ENCODE measurements around the gene MVB12B.

DNA sequence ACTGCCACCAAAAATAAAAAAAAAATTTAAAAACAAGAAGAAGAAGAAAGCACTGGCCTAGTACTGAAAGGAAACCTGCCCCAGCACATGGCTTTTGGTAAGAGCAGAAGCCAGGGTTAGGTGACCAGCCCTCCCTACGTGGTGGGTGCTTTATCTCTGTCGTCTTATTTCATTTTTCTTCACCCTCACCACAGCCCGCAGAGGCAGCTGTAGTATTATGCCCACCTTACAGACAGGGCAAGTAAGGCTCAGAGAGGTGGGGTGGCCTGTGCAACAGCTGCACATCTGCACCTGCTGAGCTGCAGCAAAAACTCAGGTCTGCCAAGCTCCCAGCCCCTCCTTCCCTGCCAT, 146.3 kb downstream of the MVB12B start:
- TF ChIP-seq, protein P1, sequence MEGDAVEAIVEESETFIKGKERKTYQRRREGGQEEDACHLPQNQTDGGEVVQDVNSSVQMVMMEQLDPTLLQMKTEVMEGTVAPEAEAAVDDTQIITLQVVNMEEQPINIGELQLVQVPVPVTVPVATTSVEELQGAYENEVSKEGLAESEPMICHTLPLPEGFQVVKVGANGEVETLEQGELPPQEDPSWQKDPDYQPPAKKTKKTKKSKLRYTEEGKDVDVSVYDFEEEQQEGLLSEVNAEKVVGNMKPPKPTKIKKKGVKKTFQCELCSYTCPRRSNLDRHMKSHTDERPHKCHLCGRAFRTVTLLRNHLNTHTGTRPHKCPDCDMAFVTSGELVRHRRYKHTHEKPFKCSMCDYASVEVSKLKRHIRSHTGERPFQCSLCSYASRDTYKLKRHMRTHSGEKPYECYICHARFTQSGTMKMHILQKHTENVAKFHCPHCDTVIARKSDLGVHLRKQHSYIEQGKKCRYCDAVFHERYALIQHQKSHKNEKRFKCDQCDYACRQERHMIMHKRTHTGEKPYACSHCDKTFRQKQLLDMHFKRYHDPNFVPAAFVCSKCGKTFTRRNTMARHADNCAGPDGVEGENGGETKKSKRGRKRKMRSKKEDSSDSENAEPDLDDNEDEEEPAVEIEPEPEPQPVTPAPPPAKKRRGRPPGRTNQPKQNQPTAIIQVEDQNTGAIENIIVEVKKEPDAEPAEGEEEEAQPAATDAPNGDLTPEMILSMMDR (IDR thresholded peaks at IDR 0.05 in 4 of 5, conservative IDR thresholded peaks at IDR 0.05 in 1 of 5), result no peak
- TF ChIP-seq POLR2A (IDR thresholded peaks at IDR 0.05), result no peak
